OCI-M2 (cell line): ENCODE results near the gene BCAS3.
"Not testable (repeated sequence)": the region's sequence is repeated elsewhere in the genome, so short reads cannot be mapped to it uniquely, and the experiment has no call there.

Experiments used
- DNase-seq: peaks from one replicate; lab custom pipeline; 2025; ENCODE audit not compliant: unreplicated experiment; lab: John Stamatoyannopoulos, UW

The BCAS3 gene

DNA sequence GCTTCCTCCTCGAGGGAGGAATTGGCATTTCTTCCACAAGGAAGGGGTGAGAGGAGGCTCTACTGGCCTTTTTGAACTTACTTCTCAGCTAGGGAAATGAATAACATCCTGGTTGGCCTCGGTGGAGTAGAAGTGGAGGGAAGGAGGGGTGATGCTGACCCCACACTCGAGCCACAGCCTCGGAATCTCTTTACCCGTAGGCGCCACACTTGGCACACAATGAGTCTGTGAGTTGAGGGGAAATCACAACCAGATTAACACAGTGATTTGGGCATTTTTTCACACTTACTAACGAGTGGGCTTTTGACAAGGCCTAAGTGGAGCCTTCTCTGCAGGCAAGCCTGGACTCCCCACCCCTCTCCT lies 674.7 kb downstream of the BCAS3 start:
- no peak for DNase-seq

DNA sequence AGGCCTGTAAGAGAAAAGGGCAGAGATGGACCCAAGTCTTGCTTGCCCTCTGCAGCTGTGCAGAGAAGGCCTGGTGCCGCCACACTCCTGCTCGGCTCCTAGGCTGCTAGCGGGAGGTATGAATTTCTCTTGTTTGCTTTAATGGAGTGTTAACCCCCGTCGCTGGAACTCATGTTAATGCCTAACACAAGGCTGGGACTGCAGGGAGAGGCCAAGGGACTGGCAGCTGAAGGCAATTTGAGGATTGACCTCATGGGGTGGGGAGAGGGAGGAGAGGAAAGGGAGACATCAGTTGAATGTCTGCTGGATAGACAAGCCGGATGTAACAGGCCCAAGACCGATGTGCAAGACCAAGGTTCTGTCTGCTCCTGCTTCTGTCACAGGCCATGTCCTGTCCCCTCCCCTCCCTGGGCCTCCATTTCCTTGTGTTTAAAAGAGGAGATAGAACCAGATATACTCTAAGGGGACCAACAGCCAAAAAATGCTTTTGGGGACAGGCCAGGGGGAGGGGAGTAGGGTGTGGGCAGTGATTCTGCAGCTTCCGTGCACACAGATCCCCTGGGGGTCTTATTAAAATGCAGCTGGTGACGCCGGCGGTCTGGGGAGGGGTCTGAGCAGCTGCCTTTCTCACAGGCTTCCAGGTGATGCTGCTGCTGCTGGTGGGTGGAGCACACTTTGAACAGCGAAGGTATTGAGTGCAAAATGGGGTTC lies 675.3 kb downstream of the BCAS3 start:
- DNase-seq, result no peak

DNA sequence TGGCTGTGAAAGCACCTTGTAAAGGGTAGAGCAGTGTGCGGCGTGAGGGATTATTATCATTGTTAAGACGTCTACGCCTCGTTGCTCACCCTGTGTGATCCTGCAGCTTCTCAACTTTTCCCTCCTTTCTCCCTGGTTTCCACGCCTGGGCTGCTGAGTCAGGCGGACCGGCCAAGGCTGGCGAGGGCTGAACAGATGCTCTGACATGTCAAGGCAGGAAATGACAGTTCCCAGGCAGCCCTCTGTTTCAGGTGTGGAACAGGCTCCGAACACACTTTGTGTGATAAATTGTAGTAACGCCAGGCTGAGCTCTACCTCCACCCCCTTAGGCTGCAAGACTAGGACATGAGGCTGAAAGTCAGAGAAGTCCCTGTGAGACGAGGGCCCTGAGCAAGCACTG lies 676.0 kb downstream of the BCAS3 start:
- no peak for DNase-seq

DNA sequence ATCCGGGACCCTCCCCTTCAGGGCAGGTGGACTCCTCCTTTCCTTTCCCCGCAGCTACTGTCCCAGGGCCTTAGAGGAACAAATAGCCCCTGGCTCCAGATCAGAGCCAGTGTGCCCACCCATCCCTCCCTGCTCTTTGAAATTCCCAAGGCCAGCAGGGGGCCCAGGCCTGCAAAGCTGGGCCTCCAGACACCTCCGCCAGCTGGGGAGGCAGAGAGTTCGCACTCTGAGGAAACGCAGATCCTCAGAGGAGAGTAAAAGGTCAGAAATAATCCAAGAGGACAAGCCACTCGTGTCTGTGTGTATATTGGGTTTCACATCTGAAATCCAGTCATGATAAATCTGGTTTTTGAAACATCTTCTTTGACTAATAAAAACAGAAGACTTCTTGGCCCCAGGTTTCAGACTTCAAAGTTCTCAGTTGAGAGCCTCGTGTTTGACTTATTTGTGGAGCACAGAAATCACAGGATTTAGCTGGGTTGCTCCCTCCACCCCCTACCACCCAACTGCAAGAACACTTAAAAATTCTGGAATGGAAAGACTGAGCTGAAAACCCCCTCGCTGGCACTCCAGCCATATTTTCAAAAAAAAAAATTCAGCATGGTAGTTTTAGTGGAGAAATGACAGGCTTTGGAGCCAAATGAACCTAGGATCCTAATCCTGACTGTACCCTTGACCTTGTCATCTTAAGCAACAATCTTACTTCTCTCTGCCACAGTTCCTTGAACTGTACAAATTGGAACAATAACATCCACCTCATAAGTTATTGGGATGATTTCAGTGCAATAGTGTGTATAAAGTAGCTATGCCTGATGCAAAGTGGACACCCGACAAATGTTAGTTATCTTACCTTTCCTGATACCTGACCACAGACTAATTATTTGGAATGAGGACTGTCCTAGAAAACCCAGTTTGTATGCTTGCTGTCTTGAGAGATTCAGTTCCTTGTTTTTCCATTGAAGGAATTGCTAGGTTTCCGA lies 677.5 kb downstream of the BCAS3 start:
- no peak for DNase-seq

DNA sequence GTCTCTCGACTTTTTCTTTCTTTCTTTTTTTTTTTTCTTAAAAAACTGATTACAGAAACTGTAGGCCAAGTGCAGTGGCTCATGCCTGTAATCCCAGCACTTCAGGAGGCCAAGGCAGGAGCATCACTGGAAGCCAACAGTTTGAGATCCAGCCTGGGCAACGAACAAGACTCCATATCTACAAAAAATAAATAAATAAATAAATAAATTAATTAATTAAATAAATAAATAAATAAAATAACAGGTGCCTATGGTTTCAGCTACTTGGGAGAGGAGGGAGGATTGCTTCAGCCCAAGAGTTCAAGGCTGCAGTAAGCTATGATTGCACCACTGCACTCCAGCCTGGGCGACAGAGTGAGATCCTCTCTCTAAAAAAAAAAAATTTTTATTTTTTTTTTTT lies 679.4 kb downstream of the BCAS3 start:
- DNase-seq, result not testable (repeated sequence)

DNA sequence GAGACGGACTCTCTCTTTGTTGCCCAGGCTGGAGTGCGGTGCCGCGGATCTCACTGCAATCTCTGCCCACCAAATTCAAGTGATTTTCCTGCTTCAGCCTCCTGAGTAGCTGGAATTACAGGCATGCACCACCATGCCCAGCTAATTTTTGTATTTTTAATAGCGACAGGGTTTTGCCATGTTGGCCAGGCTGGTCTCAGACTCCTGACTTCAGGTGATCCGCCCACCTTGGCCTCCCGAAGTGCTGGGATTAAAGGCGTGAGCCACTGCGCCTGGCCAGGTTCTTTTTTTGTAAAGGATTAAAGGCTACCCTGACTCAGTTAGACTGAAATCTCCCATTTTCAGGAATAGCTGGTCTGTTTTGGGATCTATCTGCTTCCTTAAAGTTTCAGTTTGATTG lies 681.9 kb downstream of the BCAS3 start:
- not testable (repeated sequence) for DNase-seq

DNA sequence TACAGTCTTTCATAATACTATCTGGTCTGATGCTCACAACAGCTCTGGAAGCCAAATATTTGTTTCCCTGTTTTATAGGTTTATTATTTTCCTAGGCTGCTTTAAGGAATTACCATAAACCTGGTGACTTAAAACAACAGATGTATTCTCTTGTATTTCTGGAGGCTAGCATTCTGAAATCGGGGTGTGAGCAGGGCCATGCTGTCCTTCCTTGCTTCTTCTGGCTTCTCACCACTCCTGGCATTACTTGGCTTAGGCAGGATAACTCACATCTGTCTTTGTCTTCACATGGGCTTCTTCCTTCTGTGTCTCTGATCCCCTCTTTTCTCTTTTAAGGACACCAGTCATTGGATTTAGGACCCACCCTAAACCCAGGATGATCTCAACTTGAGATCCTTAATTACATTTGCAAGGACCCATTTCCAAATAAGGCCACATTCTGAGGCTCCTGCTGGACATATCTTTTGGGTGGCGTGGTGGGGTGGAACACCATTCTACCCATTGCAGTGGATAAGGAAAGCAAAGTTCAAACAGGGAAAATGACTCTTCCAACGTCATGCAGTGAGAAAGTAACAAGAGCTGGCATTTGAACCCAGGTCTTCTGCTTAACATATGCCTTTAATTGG lies 682.8 kb downstream of the BCAS3 start:
- no peak for DNase-seq

DNA sequence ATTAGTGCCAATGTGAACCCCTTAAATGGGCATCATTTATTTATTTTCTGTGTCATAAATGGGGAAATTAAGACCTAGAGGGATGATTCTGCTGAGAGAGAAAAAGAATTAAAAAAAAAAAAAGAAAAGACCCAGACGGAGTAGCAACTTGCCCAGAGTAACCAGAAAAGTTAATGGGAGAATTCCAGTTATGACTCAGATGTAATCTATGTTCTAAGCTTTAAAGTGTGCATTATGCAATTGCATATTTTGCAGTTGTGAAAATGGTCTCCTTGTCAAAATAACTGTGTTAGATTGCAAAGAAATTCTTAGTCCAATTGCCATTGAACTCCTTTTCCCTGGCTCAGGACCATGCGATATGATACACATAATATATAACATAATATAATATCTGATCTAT lies 683.4 kb downstream of the BCAS3 start:
- DNase-seq, result no peak

DNA sequence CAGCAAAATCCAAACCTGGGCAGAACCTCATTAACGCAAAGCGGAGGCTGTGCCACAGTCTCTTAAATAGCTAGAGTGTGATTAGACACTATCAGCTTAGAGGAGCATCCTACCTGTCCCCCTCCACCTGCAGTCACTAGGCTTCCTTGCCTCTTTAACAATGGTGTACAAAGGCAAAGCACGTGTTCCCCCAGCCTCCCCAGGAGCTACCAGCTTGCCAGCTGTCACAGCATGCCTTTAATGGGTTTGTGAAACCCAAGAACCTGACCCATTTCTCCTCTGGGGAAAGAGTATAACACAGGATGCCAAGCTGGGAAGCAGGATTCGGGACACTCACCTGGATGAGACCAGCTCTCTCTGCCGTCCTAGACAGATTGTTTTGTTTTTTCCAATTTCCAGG lies 684.7 kb downstream of the BCAS3 start:
- no peak for DNase-seq

DNA sequence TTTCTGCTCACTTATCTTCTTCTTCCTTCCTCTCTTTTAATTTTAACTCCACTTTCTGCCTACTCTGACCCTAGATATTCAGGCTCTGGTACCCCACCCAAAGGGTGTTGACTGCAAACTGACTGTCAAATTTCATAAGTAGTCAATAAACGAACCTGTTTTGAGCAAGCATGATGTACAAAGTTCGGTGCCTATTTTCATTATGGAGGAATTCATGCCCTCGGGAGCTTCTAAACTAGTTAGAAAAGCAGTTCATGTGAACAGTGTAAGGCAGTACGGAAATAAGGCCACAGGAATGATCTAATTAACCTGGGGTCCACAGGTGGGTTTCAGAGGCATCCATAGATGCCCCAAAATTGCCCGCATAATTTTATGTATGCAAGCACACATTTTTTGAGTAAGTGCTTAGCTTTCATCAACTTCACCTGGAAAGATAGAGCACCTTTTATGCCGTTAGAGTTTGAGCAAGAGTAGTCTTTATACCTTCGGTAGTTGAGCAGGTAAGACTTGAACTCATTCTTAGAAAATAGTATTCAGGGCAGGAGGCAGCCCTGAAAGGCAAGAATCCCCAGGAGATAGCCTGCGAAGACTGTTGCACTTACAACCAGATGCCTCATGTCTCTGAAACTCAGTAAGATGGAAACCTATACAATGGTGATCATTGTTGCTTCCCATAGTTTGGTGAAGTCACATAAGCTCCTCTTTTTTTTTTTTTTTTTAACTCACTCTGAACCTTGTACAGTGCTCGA lies 685.4 kb downstream of the BCAS3 start:
- DNase-seq, result no peak

DNA sequence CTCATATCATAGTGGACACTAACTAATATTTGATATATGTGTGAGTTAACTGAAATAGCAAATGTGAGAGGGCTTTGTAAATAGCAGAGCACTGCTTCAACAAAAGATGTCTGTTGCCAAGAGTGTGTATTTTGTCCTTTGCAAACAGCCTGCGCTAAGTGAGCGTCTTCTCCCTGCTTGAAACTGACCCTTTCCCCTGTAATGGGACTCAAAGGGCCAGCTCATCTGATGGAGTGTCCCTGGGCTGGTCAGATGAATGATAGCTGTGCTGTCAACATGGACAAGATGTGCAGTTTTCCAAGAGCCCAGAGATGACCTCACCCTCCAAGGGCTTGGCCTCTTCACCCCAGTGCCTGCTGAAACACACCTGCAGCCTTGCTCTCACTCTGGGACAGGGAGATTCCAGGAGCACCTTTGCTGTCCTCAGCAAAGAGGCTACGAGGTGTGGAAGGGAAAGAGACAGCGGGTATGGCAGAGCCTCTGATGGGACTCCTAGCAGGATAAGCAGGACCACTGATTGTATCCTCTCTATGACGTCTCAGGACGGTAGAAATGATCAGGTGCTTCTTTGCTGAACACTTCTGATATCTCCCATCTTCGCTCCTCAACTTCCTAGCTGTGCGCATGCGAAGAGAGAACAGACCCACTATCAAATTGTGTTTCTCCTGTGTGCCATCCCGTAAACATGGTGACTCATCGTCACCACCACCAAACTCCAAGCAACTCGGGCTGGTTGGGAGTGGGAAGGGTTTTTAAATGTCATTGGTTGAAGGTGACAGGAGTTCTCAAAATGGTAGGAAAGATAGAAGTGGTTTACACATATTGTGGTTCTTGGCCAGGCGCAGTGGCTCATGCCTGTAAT lies 686.2 kb downstream of the BCAS3 start:
- no peak for DNase-seq

DNA sequence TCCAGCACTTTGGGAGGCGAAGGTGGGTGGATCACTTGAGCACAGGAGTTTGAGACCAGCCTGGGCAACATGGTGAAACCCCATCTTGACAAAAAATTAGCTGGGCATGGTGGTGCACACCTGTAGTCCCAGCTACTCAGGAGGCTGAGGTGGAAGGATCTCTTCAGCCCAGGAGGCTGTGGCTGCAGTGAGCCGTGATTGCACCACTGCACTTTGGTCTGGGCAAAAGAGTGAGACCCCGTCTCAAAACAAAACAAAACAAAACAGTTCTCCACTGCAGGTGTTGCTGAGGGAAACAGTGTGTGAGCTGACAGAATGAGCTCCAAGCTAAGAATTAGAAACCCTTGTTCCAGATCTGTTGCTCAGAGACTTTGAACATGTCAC lies 686.8 kb downstream of the BCAS3 start:
- no peak for DNase-seq

DNA sequence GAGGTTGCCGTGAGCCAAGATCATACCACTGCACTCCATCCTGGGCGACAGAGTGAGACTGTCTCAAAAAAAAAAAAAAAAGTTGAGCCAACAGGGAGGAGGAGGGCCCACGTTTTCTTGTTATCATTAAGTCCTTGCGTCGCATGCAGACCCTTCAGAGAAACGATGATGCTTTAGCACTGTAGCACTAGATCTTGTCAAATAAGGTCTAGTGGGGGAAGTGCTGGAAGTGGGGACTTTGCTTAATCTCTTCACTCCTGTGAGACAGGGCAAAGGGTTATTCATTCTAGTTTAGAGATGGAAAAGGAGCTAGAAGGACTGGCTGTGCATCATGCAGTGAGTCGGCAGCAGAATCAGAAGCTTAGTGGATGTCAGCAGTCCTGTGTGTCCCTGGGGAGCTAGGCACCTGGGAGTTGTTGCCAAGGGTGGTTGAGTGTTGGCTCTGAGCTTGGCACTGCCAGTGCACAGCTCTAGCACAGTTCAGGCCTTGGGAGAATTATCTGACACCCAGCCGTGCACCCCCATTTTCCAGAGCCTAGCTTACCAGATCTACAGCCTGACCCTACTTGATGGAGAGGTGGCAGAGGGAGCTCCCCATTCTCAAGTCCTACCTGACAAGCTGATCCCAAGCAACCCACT lies 688.5 kb downstream of the BCAS3 start:
- DNase-seq, result no peak

DNA sequence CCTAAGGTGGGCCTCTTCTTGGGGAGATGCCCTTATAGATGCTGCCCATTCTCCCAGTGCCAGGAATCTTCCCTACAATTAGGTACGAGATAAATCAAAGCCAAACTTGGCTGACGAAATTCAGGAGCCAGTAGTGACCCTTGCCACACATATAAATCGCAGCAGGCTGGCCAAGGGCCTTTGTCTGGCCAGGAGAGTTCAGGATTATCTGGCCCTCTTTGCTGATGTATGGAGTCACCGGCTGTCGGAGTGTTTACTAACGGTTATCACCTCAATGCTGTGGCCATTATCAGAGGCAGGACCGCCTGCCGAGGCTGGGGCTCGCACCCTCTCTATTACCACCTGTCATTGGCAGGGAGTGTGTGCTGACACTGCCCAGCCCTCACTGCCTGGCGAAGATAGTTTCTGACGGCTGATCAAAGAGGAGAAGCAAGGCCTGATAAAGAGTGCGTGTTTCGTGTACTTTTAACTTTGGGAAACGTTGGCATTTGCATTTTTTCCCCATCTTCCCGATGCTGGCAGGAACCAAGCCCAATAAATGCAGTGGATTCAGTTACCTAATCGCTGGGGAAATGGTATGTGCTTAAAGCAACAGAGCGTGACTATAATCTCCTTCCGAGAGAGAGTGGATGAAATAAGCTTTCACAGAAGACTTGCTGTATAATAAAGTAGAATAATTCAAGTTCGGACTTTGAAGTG lies 689.2 kb downstream of the BCAS3 start:
- no peak for DNase-seq

DNA sequence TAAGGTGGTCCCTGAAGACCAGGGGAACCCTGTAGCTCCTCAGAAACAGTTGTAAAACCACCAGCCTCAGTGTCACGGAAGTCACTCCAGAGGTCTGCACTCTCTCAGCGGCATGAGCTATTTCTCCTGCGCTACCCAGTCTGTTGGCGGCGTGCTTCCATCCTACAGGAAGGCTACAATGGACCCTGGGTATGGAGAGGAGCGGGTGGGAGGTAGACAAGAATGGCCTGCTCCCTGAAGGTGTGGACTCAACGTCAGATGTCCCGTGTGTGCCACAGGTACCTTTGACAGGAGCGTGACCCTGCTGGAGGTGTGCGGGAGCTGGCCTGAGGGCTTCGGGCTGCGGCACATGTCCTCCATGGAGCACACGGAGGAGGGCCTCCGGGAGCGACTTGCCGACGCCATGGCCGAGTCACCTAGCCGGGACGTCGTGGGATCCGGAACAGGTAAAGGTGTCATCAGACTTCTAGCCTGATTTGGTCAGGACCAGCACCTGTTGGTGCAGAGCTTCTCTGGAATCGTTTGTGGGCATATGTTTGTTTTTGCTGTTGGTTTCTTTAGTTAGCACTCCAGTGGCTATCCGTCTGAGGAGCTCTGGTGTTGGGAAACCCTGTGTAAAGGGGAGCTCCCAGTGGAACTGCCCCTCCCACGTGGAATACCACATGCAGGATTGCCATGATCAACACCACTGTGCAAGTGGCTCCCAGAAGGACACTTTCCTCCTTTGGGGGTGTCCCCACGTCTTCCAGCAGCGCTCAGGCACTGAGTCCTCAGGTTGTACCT lies 690.6 kb downstream of the BCAS3 start:
- no peak for DNase-seq

DNA sequence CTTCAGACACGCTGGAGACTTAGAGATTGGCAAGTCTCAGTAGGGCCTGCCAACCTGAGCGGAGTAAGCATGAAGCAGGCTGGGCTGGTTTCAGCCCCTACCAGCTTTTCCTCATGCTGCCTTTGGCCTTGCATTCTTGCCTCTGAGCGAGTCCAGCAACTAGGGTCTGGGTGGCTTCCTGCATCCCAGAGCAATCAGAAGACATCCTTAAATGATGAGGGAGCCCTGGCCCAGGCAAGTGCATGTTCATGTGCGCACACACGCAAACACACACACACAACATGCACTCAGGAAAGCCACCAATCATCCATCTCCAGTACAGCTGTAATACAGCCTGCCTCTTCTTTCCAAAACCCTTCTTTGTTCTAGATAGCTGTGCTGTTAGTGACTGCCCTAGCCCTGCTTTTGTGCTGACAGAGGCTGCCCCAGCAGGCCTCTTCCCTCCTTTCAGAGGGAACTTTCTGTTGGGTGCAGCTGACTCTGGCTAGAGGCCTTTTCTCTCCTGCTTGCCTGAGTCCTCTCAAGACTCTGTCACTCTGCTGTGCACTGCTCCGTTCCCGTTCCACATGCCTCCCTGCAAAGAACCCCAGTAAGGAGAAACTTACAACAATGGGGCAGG lies 691.3 kb downstream of the BCAS3 start:
- no peak for DNase-seq

DNA sequence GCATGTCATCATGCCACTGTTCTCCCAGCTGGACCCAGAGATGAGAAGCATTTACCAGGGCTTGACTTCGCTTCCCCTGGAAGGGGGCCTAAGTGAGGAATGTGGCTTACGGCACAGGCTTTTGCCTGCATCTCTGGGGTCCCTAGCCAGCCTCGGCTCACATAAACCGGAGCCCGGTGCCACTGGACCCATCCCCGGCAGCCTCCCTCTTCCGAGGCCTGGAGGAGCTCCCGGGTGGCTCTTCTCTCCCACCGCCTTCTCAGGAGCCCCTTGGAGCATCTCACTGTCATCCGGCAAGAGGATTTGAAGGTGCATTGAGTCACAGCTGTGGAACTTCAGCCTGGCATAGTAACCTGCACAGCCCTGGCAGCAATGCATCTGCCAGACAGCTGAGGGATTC lies 692.1 kb downstream of the BCAS3 start:
- DNase-seq, result no peak

DNA sequence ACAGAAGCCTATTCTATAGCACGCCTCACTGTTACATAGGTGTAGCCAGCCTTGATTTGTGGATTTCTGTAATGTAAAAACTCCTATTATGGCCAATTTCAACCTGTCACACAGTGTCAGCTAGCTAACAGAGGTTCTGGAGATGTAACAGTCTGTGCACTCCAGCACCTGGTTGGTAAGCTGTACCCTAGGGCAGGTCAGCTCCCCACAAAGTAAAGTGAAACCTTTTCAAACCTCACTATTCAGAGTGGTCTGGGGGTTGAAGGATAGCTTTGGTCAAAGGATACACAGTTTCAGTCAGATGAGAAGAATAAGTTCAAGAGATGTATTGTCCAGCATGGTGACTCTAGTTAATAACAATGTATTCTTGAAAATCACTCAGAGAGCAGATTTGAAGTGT lies 693.5 kb downstream of the BCAS3 start:
- DNase-seq, result no peak
